MM.1S (cell line): ENCODE data around the gene IRGQ.

Experiments
- EZH2 ChIP-seq: fragments of 300-600 bp; sonication (generic); optimal IDR thresholded peaks from 2 replicates; pipeline ENCODE3; 2017; ENCODE audit warnings: low read depth, mild to moderate bottlenecking, antibody characterized with exemption, low read length, mixed read lengths
- EZH2phosphoT487 ChIP-seq: fragments of 300-600 bp; sonication (generic); IDR thresholded peaks from 2 replicates; pipeline ENCODE4 v1.6.1; 2018; ENCODE audit warnings: antibody characterized with exemption, low read length
- TF ChIP-seq, protein P1 (sequence below): fragments of 300-600 bp; sonication (generic); IDR thresholded peaks from 2 replicates; pipeline ENCODE4 v1.5.1; 2016; ENCODE audit warnings: antibody characterized with exemption, low read length, mixed read lengths

GRCh38 chr19:43622070-43622469, 26.1 kb upstream of the IRGQ start:
- TF ChIP-seq, protein P1, sequence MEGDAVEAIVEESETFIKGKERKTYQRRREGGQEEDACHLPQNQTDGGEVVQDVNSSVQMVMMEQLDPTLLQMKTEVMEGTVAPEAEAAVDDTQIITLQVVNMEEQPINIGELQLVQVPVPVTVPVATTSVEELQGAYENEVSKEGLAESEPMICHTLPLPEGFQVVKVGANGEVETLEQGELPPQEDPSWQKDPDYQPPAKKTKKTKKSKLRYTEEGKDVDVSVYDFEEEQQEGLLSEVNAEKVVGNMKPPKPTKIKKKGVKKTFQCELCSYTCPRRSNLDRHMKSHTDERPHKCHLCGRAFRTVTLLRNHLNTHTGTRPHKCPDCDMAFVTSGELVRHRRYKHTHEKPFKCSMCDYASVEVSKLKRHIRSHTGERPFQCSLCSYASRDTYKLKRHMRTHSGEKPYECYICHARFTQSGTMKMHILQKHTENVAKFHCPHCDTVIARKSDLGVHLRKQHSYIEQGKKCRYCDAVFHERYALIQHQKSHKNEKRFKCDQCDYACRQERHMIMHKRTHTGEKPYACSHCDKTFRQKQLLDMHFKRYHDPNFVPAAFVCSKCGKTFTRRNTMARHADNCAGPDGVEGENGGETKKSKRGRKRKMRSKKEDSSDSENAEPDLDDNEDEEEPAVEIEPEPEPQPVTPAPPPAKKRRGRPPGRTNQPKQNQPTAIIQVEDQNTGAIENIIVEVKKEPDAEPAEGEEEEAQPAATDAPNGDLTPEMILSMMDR: no peak
- TF ChIP-seq EZH2 (no peak), EZH2phosphoT487 (no peak)
